OCI-LY7 (cell line): ENCODE results near the gene SOD1.

Experiments
- EZH2phosphoT487 ChIP-seq: fragments of 200-600 bp; sonication (generic); IDR thresholded peaks from 2 replicates; pipeline ENCODE4 v1.6.1; 2018; ENCODE audit warnings: low read depth, borderline replicate concordance, mild to moderate bottlenecking, mixed run types, antibody characterized with exemption, low read length, moderate library complexity, mixed read lengths
- TF ChIP-seq, protein P1 (sequence below): fragments of 200-600 bp; sonication (generic); conservative IDR thresholded peaks from 2 replicates; pipeline ENCODE4 v1.5.1; 2014; ENCODE audit warnings: mild to moderate bottlenecking, antibody characterized with exemption, low read length, moderate library complexity, mixed read lengths

DNA sequence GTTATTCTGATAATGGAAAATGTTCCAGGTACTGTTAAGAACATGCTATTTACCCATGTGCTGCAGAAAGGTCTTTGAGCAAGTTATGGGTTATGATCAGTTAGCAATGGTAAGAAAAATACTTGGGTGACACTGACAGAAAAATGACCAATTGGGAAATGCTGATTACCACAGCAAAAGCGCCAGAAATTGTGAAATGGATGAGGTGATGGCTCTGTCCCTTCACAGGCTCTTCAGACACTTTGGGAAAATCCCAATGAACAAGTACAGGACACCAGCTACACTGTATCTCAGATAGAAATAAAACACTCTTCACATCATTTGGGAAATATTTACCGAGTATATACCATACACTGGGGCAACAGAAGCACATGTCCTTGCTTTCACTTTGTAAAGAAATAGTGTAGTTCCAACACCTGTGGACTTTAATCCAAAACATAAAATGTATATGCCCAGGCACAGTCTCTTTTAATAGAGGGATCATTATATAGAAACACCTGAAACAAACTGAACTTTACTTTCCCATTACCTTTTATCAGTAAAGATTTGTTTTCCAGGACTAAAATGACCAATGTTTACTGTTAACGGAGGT is 13.9 kb downstream of the SOD1 start:
- TF ChIP-seq, protein P1, sequence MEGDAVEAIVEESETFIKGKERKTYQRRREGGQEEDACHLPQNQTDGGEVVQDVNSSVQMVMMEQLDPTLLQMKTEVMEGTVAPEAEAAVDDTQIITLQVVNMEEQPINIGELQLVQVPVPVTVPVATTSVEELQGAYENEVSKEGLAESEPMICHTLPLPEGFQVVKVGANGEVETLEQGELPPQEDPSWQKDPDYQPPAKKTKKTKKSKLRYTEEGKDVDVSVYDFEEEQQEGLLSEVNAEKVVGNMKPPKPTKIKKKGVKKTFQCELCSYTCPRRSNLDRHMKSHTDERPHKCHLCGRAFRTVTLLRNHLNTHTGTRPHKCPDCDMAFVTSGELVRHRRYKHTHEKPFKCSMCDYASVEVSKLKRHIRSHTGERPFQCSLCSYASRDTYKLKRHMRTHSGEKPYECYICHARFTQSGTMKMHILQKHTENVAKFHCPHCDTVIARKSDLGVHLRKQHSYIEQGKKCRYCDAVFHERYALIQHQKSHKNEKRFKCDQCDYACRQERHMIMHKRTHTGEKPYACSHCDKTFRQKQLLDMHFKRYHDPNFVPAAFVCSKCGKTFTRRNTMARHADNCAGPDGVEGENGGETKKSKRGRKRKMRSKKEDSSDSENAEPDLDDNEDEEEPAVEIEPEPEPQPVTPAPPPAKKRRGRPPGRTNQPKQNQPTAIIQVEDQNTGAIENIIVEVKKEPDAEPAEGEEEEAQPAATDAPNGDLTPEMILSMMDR: no peak
- TF ChIP-seq EZH2phosphoT487: no peak
